Hepatocyte (in vitro differentiated cells): ENCODE measurements around the gene USP21. TPM values are rescaled to one million over a fixed set of nuclear protein-coding genes. Genes with fewer than 3 reads are reported as not detected.

Experiments used
- DNase-seq: peaks from one replicate; pipeline ENCODE4 v3.0.0-alpha.2; 2016; ENCODE audit warnings: low spot score
- H2AFZ ChIP-seq: fragments of 200-600 bp; sonication (generic); 2 replicates; pipeline ENCODE4 v1.6.0; 2016; ENCODE audit warnings: antibody characterized with exemption, mild to moderate bottlenecking
- H3K27ac ChIP-seq: fragments of 200-600 bp; sonication (generic); 2 replicates; pipeline ENCODE4 v1.5.1; 2016; ENCODE audit warnings: mild to moderate bottlenecking
- H3K27me3 ChIP-seq: fragments of 200-600 bp; sonication (generic); 2 replicates; pipeline ENCODE4 v1.6.1; 2016
- H3K36me3 ChIP-seq: fragments of 200-600 bp; sonication (generic); replicated peaks from 2 replicates; pipeline ENCODE4 v1.5.1; 2016; ENCODE audit warnings: low read depth; ENCODE audit not compliant: insufficient read depth
- H3K4me1 ChIP-seq: fragments of 200-600 bp; sonication (generic); 2 replicates; pipeline ENCODE4 v1.5.1; 2016; ENCODE audit warnings: mild to moderate bottlenecking, moderate library complexity; ENCODE audit not compliant: insufficient read depth
- H3K4me2 ChIP-seq: fragments of 200-600 bp; sonication (generic); 2 replicates; pipeline ENCODE4 v1.6.0; 2016
- H3K4me3 ChIP-seq: fragments of 200-600 bp; sonication (generic); 2 replicates; pipeline ENCODE4 v1.5.1; 2016; ENCODE audit warnings: mild to moderate bottlenecking
- H3K79me2 ChIP-seq: fragments of 200-600 bp; sonication (generic); 2 replicates; pipeline ENCODE4 v1.6.0; 2017; ENCODE audit warnings: mild to moderate bottlenecking
- H3K9me2 ChIP-seq: fragments of 200-600 bp; sonication (generic); replicated peaks from 2 replicates; pipeline ENCODE4 v1.6.0; 2017; ENCODE audit warnings: mild to moderate bottlenecking; ENCODE audit not compliant: insufficient read depth
- H3K9me3 ChIP-seq: fragments of 200-600 bp; sonication (generic); 2 replicates; pipeline ENCODE4 v1.5.1; 2016; ENCODE audit warnings: low read depth, mild to moderate bottlenecking
- H4K20me1 ChIP-seq: fragments of 200-600 bp; sonication (generic); 2 replicates; pipeline ENCODE4 v1.6.0; 2016; ENCODE audit warnings: mild to moderate bottlenecking; ENCODE audit not compliant: insufficient read depth, poor library complexity, severe bottlenecking
- CTCF ChIP-seq: fragments of 200-600 bp; sonication (generic); IDR thresholded peaks from 2 replicates; pipeline ENCODE4 v1.5.1; 2016; ENCODE audit warnings: antibody characterized with exemption, mild to moderate bottlenecking; ENCODE audit not compliant: poor library complexity
- EZH2 ChIP-seq: fragments of 200-600 bp; sonication (generic); IDR thresholded peaks from 2 replicates; pipeline ENCODE4 v1.6.1; 2016; ENCODE audit warnings: antibody characterized with exemption, mild to moderate bottlenecking, borderline replicate concordance
- EZH2phosphoT487 ChIP-seq: fragments of 200-600 bp; sonication (generic); IDR thresholded peaks from one replicate; pipeline ENCODE4 v1.6.1; 2018; ENCODE audit warnings: antibody characterized with exemption, mild to moderate bottlenecking, low read depth, moderate library complexity; ENCODE audit not compliant: unreplicated experiment, severe bottlenecking
- WGBS: methylation state at CpG from one replicate; pipeline ENCODE4 v1.1.6; 2016; ENCODE audit warnings: low lambda C conversion rate; ENCODE audit errors: missing lambda C conversion rate; 5-methylcytosine and 5-hydroxymethylcytosine counted together
- polyA plus RNA-seq: library from polyadenylated mRNA; unstranded; fragments of >200 nt; fragmentation: Nextera tagmentation; extraction: Ambion mirVana; gene quantifications from 2 replicates; pipeline ENCODE4 v1.2.1, GENCODE V29; 2016
- total RNA-seq: library from RNA; depleted of rRNA; stranded (reverse); fragments of >200 nt; gene quantifications from 2 replicates; pipeline ENCODE4 v1.2.3, GENCODE V29; 2014

USP21 gene
- total and polyA plus RNA-seq, 2 experiments from 2014 or later = 7.7 to 24.4 TPM

GRCh38 chr1:161164901-161165610 lies 5.8 kb downstream of the USP21 start:
- no peak for DNase-seq
- H3K9me3 ChIP-seq = no peaks in the 10 kb centered on the region
- H2AFZ ChIP-seq = no peak overlapping the region
- peaks cover 15% of the 10 kb centered on the region for H3K79me2 ChIP-seq
- H3K27me3 ChIP-seq = no peaks in the 10 kb centered on the region
- H3K4me3 ChIP-seq = peak overlapping the region; percentile 23
- peaks cover 11% of the 10 kb centered on the region for H3K4me1 ChIP-seq
- no peaks in the 10 kb centered on the region for H4K20me1 ChIP-seq
- no peak for TF ChIP-seq EZH2phosphoT487
- no peak for TF ChIP-seq EZH2
- no peak for TF ChIP-seq CTCF
- H3K9me2 ChIP-seq = no peaks in the 10 kb centered on the region
- peak overlapping the region; percentile 74 for H3K4me2 ChIP-seq
- peak overlapping the region; percentile 85 for H3K27ac ChIP-seq
- 72% methylated on average over 14 of the region's 14 CpGs for WGBS
- no peaks in the 10 kb centered on the region for H3K36me3 ChIP-seq

DNA sequence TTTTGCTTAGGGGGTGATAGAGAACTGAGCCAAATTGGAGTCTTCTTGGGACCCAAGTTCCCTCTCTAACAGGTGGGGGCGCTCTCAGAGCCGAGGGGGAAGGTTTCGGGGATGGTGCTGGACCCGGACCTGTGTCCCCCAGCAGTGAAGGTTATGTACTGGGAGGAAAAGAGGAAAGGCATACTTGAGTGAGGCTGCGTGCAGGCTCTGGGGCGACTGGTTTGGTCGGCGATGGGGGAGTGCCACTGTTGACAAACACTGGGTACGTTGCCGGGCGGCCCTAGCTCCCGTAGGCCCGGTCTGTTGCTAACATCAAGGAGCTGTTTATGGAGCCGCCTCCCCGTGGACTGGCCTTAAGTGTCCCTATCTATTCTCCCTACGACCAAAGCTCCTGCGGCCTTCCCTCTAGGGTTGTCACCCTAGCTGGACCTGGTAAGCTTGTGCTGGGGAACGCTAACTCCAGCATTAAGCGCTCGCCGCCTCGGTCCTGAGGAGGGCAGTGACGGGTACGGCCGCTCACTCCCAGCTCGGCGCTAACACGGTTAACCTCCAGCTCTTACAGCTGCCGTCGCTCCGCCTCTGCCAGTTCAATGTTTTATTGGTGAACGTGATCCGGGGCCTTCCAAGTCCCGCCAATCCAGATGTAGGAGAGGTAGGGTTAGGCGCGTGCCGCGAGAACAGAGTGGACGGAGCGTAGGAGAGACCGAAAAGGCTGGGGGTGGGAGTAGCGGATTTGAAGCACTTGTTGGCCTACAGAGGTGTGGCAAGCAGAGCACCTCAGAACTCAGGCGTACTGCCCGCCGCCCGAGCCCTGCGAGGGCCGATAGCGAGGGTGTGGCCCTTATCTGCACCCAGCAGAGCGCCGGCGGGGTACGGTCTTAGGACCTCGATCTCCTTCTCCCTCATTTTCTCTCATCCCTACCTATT lies 6.7 kb downstream of the USP21 start, which contains the start of gene PPOX:
TSS of gene PPOX (plus strand) at position 685 of the 927 bp plus-strand sequence. CDS start 422 bp downstream, outside the sequence.
- Histone ChIP-seq H3K4me2 (peak within 1 kb of the TSS; percentile 74), H3K4me3 (peak within 1 kb of the TSS; percentile 47), H3K4me1 (peaks cover 11% of the 10 kb centered on the region), H3K9me3 (no peaks in the 10 kb centered on the region), H3K9me2 (no peaks in the 10 kb centered on the region), H3K27me3 (no peaks in the 10 kb centered on the region), H2AFZ (peak within 1 kb of the TSS; percentile 74), H3K36me3 (no peaks in the 10 kb centered on the region), H4K20me1 (no peaks in the 10 kb centered on the region), H3K27ac (peak within 1 kb of the TSS; percentile 85), H3K79me2 (peaks cover 6% of the 10 kb centered on the region)
- TF ChIP-seq CTCF (peak; percentile 50), EZH2 (no peak), EZH2phosphoT487 (no peak)
- DNase-seq = peak; percentile 98
- WGBS = 1% methylated on average over 54 of the region's 54 CpGs

GRCh38 chr1:161166669-161167548 lies 7.6 kb downstream of the USP21 start:
- Histone ChIP-seq H4K20me1 (no peaks in the 10 kb centered on the region), H3K79me2 (peaks cover 3% of the 10 kb centered on the region), H3K36me3 (no peaks in the 10 kb centered on the region), H3K4me2 (peak overlapping the region; percentile 74), H3K4me1 (peaks cover 11% of the 10 kb centered on the region), H3K4me3 (peak overlapping the region; percentile 47), H3K9me3 (no peaks in the 10 kb centered on the region), H3K9me2 (no peaks in the 10 kb centered on the region), H3K27ac (peak overlapping the region; percentile 29), H3K27me3 (no peaks in the 10 kb centered on the region), H2AFZ (peak overlapping the region; percentile 74)
- TF ChIP-seq EZH2phosphoT487 = no peak
- TF ChIP-seq EZH2 = no peak
- TF ChIP-seq CTCF = no peak
- 8% methylated on average over 33 of the region's 33 CpGs for WGBS
- DNase-seq = peak; percentile 36
